GM12878 (cell line): ENCODE results near the gene RNF32. TPM values are rescaled to one million over a fixed set of nuclear protein-coding genes. Genes with fewer than 3 reads are reported as not detected.

Experiments
- ATAC-seq: fragments of 200-7000 bp; cut with Tn5 transposase; 3 replicates; pipeline ENCODE4 v1.9.1; 2020; ENCODE audit warnings: mild to moderate bottlenecking, moderate library complexity
- Bru-seq: library from RNA; stranded (reverse); fragments of 400-500 nt; gene quantifications from one replicate; lab custom pipeline; 2021; lab: Mats Ljungman, UMichigan
- BruChase-seq, 2 experiments: library from RNA; stranded (reverse); fragments of 400-500 nt; gene quantifications; one replicate each; lab custom pipeline; 2021; lab: Mats Ljungman, UMichigan
- BruUV-seq: library from RNA; stranded (reverse); fragments of 400-500 nt; replicated peaks from 2 replicates; lab custom pipeline; 2021; lab: Mats Ljungman, UMichigan
- CTCF ChIA-PET: fragments of 300-600 bp; sonication (Branson Sonifier 250); formaldehyde crosslinking; extraction: SDS; loops from one replicate; lab custom pipeline; 2021; ENCODE audit warnings: inconsistent platforms; lab: Yijun Ruan, JAX
- POLR2A ChIA-PET: fragments of 350-600 bp; formaldehyde crosslinking; extraction: SDS; loops from one replicate; lab custom pipeline; 2021; ENCODE audit warnings: inconsistent platforms; lab: Charles Lee
- RAD21 ChIA-PET: fragments of 300-600 bp; sonication (Branson Sonifier 250); formaldehyde crosslinking; loops from one replicate; lab custom pipeline; 2023; ENCODE audit warnings: antibody characterized with exemption; ENCODE audit not compliant: unreplicated experiment; lab: Charles Lee
- SMC1A ChIA-PET: fragments of 300-600 bp; sonication (Branson Sonifier 250); formaldehyde crosslinking; loops from one replicate; lab custom pipeline; 2023; ENCODE audit not compliant: unreplicated experiment, uncharacterized antibody; lab: Charles Lee
- DNase-seq: peaks from one replicate; pipeline ENCODE4 v3.0.0-alpha.2; 2011; ENCODE audit warnings: low read depth, low spot score
- FAIRE-seq: peaks from 3 replicates; lab custom pipeline; 2011; peaks lifted over from hg19 to GRCh38; lab: Jason Lieb, UNC
- H2AFZ ChIP-seq: 2 replicates; pipeline ENCODE4 v1.6.0; 2011; ENCODE audit warnings: low read depth, low read length, control low read depth; ENCODE audit not compliant: control insufficient read depth
- H3K27ac ChIP-seq: 2 replicates; pipeline ENCODE4 v1.5.1; 2011; ENCODE audit warnings: control low read depth; ENCODE audit not compliant: control insufficient read depth, insufficient read depth
- H3K27me3 ChIP-seq, 2 experiments: replicated peaks in 1 of 2; 2 replicates each; pipeline versions ENCODE4 v1.6.0 to v1.6.1; 2011; ENCODE audit warnings: low read length in 1 of 2; ENCODE audit not compliant: control insufficient read depth in 2 of 2, insufficient read depth in 2 of 2
- H3K36me3 ChIP-seq, 2 experiments: 2 replicates each; pipeline ENCODE4 v1.5.1; 2011; ENCODE audit warnings: low read length in 1 of 2; ENCODE audit not compliant: control insufficient read depth in 2 of 2, insufficient read depth in 2 of 2
- H3K4me1 ChIP-seq: 2 replicates; pipeline ENCODE4 v1.6.1; 2011; ENCODE audit warnings: mild to moderate bottlenecking, low read length, moderate library complexity, mixed read lengths; ENCODE audit not compliant: control insufficient read depth, insufficient read depth
- H3K4me2 ChIP-seq: 2 replicates; pipeline ENCODE4 v1.6.0; 2011; ENCODE audit warnings: control low read depth; ENCODE audit not compliant: control insufficient read depth, insufficient read depth
- H3K4me3 ChIP-seq: fragments of 200-600 bp; sonication (generic); 2 replicates; pipeline ENCODE4 v1.5.1; 2016
- H3K79me2 ChIP-seq: 2 replicates; pipeline ENCODE4 v1.6.0; 2011; ENCODE audit warnings: low read length; ENCODE audit not compliant: control insufficient read depth, insufficient read depth
- H3K9ac ChIP-seq: 2 replicates; pipeline ENCODE4 v1.8.0; 2011; ENCODE audit warnings: low read length, control low read depth, mixed read lengths; ENCODE audit not compliant: control insufficient read depth, insufficient read depth
- H3K9me3 ChIP-seq: replicated peaks from 3 replicates; pipeline ENCODE4 v1.5.1; 2011; ENCODE audit warnings: mild to moderate bottlenecking, low read length; ENCODE audit not compliant: control insufficient read depth, insufficient read depth
- H4K20me1 ChIP-seq: 2 replicates; pipeline ENCODE4 v1.6.0; 2011; ENCODE audit not compliant: control insufficient read depth, insufficient read depth
- BHLHE40 ChIP-seq, 2 experiments: fragments of 450-650 bp in 1 of 2; IDR thresholded peaks; 2 replicates each; pipeline ENCODE4 v1.6.1; 2011 to 2017; ENCODE audit warnings: low read depth in 2 of 2, borderline replicate concordance in 1 of 2, improper control_type of control experiment in 1 of 2, low read length in 1 of 2, mild to moderate bottlenecking in 1 of 2
- EGR1 ChIP-seq, 2 experiments: IDR thresholded peaks; 1 replicate in 1 of 2; 2 replicates in 1 of 2; pipeline ENCODE4 v1.6.1; 2011 to 2012; ENCODE audit warnings: low read depth in 2 of 2, low read length in 2 of 2, borderline replicate concordance in 1 of 2, mild to moderate bottlenecking in 1 of 2, moderate library complexity in 1 of 2
- JUNB ChIP-seq: IDR thresholded peaks from 2 replicates; pipeline ENCODE4 v1.6.1; 2016; ENCODE audit warnings: antibody characterized with exemption, mild to moderate bottlenecking
- NKRF ChIP-seq: fragments of 450-650 bp; conservative IDR thresholded peaks from 2 replicates; pipeline ENCODE4 v1.6.1; 2017; ENCODE audit warnings: mild to moderate bottlenecking, moderate library complexity
- POU2F2 ChIP-seq: IDR thresholded peaks from 3 replicates; pipeline ENCODE4 v1.6.1; 2011; ENCODE audit warnings: low read depth, mild to moderate bottlenecking, low read length, borderline replicate concordance
- RB1 ChIP-seq: fragments of 450-650 bp; formaldehyde crosslinking; IDR thresholded peaks from 2 replicates; pipeline ENCODE4 v1.6.1; 2017; ENCODE audit warnings: mild to moderate bottlenecking, borderline replicate concordance
- RUNX3 ChIP-seq: IDR thresholded peaks from 2 replicates; pipeline ENCODE4 v1.6.1; 2012; ENCODE audit warnings: low read length, inconsistent platforms
- SP1 ChIP-seq: IDR thresholded peaks from one replicate; pipeline ENCODE4 v1.6.1; 2011; ENCODE audit warnings: low read depth, low read length
- ZBTB40 ChIP-seq: fragments of 450-650 bp; IDR thresholded peaks from 2 replicates; pipeline ENCODE4 v1.6.1; 2016; ENCODE audit warnings: mild to moderate bottlenecking, moderate library complexity, borderline replicate concordance
- ZNF24 ChIP-seq: fragments of 450-650 bp; IDR thresholded peaks from 2 replicates; pipeline ENCODE4 v1.6.1; 2017; ENCODE audit warnings: antibody characterized with exemption, mild to moderate bottlenecking
- WGBS: methylation state at CpG from one replicate; pipeline ENCODE4 v1.1.6; 2016; ENCODE audit warnings: low lambda C conversion rate; ENCODE audit not compliant: insufficient replicate concordance, insufficient coverage; ENCODE audit errors: missing lambda C conversion rate; 5-methylcytosine and 5-hydroxymethylcytosine counted together
- in situ Hi-C: fragments of 300-500 bp; cut with MboI; formaldehyde crosslinking; loops from 9 replicates; pipeline ENCODE4 v1.14.3; 2018; ENCODE audit warnings: mixed read lengths
- intact Hi-C: fragments of 100-400 bp; cut with micrococcal nuclease; formaldehyde crosslinking; loops from one replicate; pipeline ENCODE4 v1.14.2; 2022; ENCODE audit not compliant: unreplicated experiment
- long read RNA-seq, 2 experiments: library from polyadenylated mRNA; unstranded; transcript quantifications; one replicate each; pipeline ENCODE4 v2.0.0, GENCODE V29; 2019 to 2020
- polyA minus RNA-seq, 3 experiments: library from RNA; depleted of rRNA, polyadenylated mRNA; stranded (reverse); fragments of >200 nt; gene quantifications; 2 replicates each; pipeline ENCODE4 v1.2.3, GENCODE V29; 2011
- polyA plus RNA-seq, 11 experiments: library from polyadenylated mRNA; depleted of rRNA in 4 of 11; unstranded in 6 of 11; stranded (reverse) in 5 of 11; fragments of >200 nt; fragmentation: Nextera tagmentation in 4 of 11; fragmentation: Illumina TruSeq in 1 of 11; extraction: Ambion mirVana in 4 of 11; extraction: Trizol in 1 of 11; gene quantifications; 1 replicate in 1 of 11; 2 replicates in 10 of 11; pipeline versions ENCODE4 v1.2.1 to v1.2.3, GENCODE V29; 2011 to 2016; ENCODE audit warnings: inconsistent platforms in 2 of 11, missing spikeins in 2 of 11, low read depth in 1 of 11
- total RNA-seq, 4 experiments: library from RNA; depleted of rRNA in 3 of 4; stranded (reverse); fragments of >200 nt in 3 of 4; fragmentation: Illumina TruSeq in 1 of 4; extraction: Trizol in 1 of 4; gene quantifications; 2 replicates each; pipeline versions ENCODE4 v1.2.1 to v1.2.3, GENCODE V29; 2013 to 2021

The RNF32 gene
- total RNA-seq (2013; cell fraction: nucleolus; rRNA removed): 4.0 and 4.6 TPM in 2 replicates
- total RNA-seq (2014; rRNA removed) (2.5 and 4.7 TPM in 2 replicates), total RNA-seq (2014; rRNA removed; fragmentation: Illumina TruSeq; extraction: Trizol) (2.6 and 3.5 TPM in 2 replicates), total RNA-seq (2021) (3.2 and 3.7 TPM in 2 replicates), polyA plus RNA-seq (2011; rRNA removed) (3.0 and 4.7 TPM in 2 replicates), polyA plus RNA-seq (2014; fragmentation: Illumina TruSeq; extraction: Trizol) (5.1 and 7.2 TPM in 2 replicates), polyA plus RNA-seq (2014; fragmentation: Nextera tagmentation; extraction: Ambion mirVana) (1 to 10 TPM; 3.7 TPM), polyA plus RNA-seq (2014; rRNA removed) (4.5 and 5.5 TPM in 2 replicates), polyA plus RNA-seq (2016; fragmentation: Nextera tagmentation; extraction: Ambion mirVana) (1 to 10 TPM; 6.2 to 7.2 TPM), polyA minus RNA-seq (2011; rRNA and poly(A)+ RNA removed) (0.88 and 1.6 TPM in 2 replicates), Bru-seq, nascent RNA (percentile 45 among the genes with signal in this experiment), BruChase-seq, experiment 1, labeled RNA remaining after a 6-hour chase (percentile 34 among the genes with signal in this experiment), BruChase-seq, experiment 2, labeled RNA remaining after a 2-hour chase (percentile 39 among the genes with signal in this experiment)
- 2.6 TPM for polyA plus RNA-seq (2011; ENCODE audit: low read depth)
- polyA plus RNA-seq (2011; cell fraction: cytosol; rRNA removed): 1.6 and 1.9 TPM in 2 replicates
- polyA plus RNA-seq (2011; cell fraction: nucleus; rRNA removed): 2.5 and 3.3 TPM in 2 replicates
- polyA plus RNA-seq (2012): 2.7 and 3.9 TPM in 2 replicates
- polyA minus RNA-seq (2011; cell fraction: cytosol; rRNA and poly(A)+ RNA removed): 0.80 TPM in 1 of 2 replicates, not detected in the other
- 1.2 and 2.4 TPM in 2 replicates for polyA minus RNA-seq (2011; cell fraction: nucleus; rRNA and poly(A)+ RNA removed)
- long read RNA-seq, experiment 1, partial matches to known transcripts: 0 of 5 reads
- long read RNA-seq, experiment 1, other reads (novel, unspliced or antisense): 4 of 5 reads
- long read RNA-seq, experiment 2, partial matches to known transcripts: 1 of 10 reads
- long read RNA-seq, experiment 2, other reads (novel, unspliced or antisense): 7 of 10 reads

- H3K9me3 ChIP-seq: no peaks in the 10 kb centered on the region
- CTCF ChIA-PET: interaction anchor here (0.9 to 1.9 kb wide), 5 partner anchors 17 to 879 kb away, joined by 3 to 9 read pairs (median 5); no protein-coding TSS in a partner anchor
- peak within 1 kb of the TSS; percentile 91 for H3K4me2 ChIP-seq
- peak; percentile 88 for ATAC-seq
- POLR2A ChIA-PET: interaction anchor here (0.6 to 1.6 kb wide), 8 partner anchors 14 to 191 kb away, joined by 3 to 9 read pairs (median 4); no protein-coding TSS in a partner anchor
- H4K20me1 ChIP-seq: no peaks in the 10 kb centered on the region
- WGBS: 3% methylated on average over 76 of the region's 85 CpGs
- RAD21 ChIA-PET: interaction anchor here (0.8 to 2.8 kb wide), 10 partner anchors 9 to 253 kb away, joined by 3 to 11 read pairs (median 4); no protein-coding TSS in a partner anchor
- peak within 1 kb of the TSS; percentile 78 for H3K4me3 ChIP-seq
- no peaks in the 10 kb centered on the region for H3K36me3 ChIP-seq
- peak within 1 kb of the TSS; percentile 94 for H3K9ac ChIP-seq
- peak; percentile 82 for DNase-seq
- peaks cover 17% of the 10 kb centered on the region for H3K79me2 ChIP-seq
- peak within 1 kb of the TSS; percentile 91 for H3K27ac ChIP-seq
- FAIRE-seq: peak; percentile 95
- BruUV-seq: no TSS peak
- H2AFZ ChIP-seq: peak within 1 kb of the TSS; percentile 96
- intact Hi-C loops: loop anchor here (2.0 to 10.0 kb wide), 3 partner anchors 92 to 826 kb away; partner anchors contain the start of gene SHH
- H3K27me3 ChIP-seq: no peaks in the 10 kb centered on the region
- peaks cover 7% of the 10 kb centered on the region for H3K4me1 ChIP-seq
- SMC1A ChIA-PET: interaction anchor here (0.6 to 3.3 kb wide), 10 partner anchors 8 to 176 kb away, joined by 3 to 19 read pairs (median 5); no protein-coding TSS in a partner anchor
- in situ Hi-C loops: no loop called here
- TF ChIP-seq ZBTB40 (0 out of 2 replicates have a peak, but pooled peaks have one; percentile 6), RB1 (no peak), EGR1 (IDR thresholded peaks at IDR 0.05; ENCODE audit: borderline replicate concordance in 1 of 2, low read depth in 2 of 2, low read length in 2 of 2) (peak; percentile 83 to 87), POU2F2 (0 out of 3 replicates have a peak, but pooled peaks have one; percentile 6), BHLHE40 (IDR thresholded peaks at IDR 0.05; ENCODE audit: borderline replicate concordance in 1 of 2, low read depth in 2 of 2, low read length in 1 of 2) (peak in 1 of 2 experiments; percentile 66; a peak in 1 of 4 replicates), ZNF24 (no peak), SP1 (no peak), NKRF (peak; percentile 20), RUNX3 (peak; percentile 67), JUNB (no peak)
These were observed at the start of gene RNF32 for GRCh38 chr7:156640257-156640948. Gene RNF32, plus strand, starts transcription at chr7:156640774. Its CDS starts 3,104 bp downstream, at chr7:156643878.
